HUES6 (cell line): Measurements from ENCODE around the gene NHS.

Experiments
- H3K27ac ChIP-seq: 2 replicates; pipeline ENCODE4 v1.7.0; 2013; ENCODE audit warnings: low read depth, mild to moderate bottlenecking, low read length, inconsistent platforms
- H3K27me3 ChIP-seq: 2 replicates; pipeline ENCODE4 v1.6.1; 2013; ENCODE audit warnings: low read length; ENCODE audit not compliant: control insufficient read depth, insufficient read depth
- H3K36me3 ChIP-seq: 2 replicates; pipeline ENCODE4 v1.6.1; 2013; ENCODE audit warnings: low read length; ENCODE audit not compliant: control insufficient read depth, insufficient read depth
- H3K4me1 ChIP-seq: 2 replicates; pipeline ENCODE4 v1.6.1; 2013; ENCODE audit warnings: low read length; ENCODE audit not compliant: control insufficient read depth, insufficient read depth
- H3K4me3 ChIP-seq: 2 replicates; pipeline ENCODE4 v1.5.1; 2013; ENCODE audit warnings: low read depth, low read length
- H3K9ac ChIP-seq: one replicate; pipeline ENCODE4 v1.6.1; 2013; ENCODE audit warnings: mild to moderate bottlenecking, low read length
- H3K9me3 ChIP-seq: 2 replicates; pipeline ENCODE4 v1.6.1; 2013; ENCODE audit warnings: low read depth, low read length; ENCODE audit not compliant: control insufficient read depth, insufficient read depth

Gene NHS

GRCh38 chrX:17759990-17760389 lies 385.0 kb downstream of the NHS start:
- peaks cover 16% of the 10 kb centered on the region; the same call in 1 of the 2 replicates for H3K27me3 ChIP-seq
- no peaks in the 10 kb centered on the region for H3K36me3 ChIP-seq
- H3K4me3 ChIP-seq: no peak overlapping the region
- H3K9ac ChIP-seq: no peak overlapping the region
- H3K27ac ChIP-seq: no peak overlapping the region
- H3K4me1 ChIP-seq: no peaks in the 10 kb centered on the region
- no peaks in the 10 kb centered on the region for H3K9me3 ChIP-seq

- H3K4me3 ChIP-seq: no peak overlapping the region
- H3K27ac ChIP-seq: no peak overlapping the region
- no peak overlapping the region for H3K9ac ChIP-seq
- peaks cover 80% of the 10 kb centered on the region for H3K27me3 ChIP-seq
- H3K36me3 ChIP-seq: no peaks in the 10 kb centered on the region
- H3K9me3 ChIP-seq: no peaks in the 10 kb centered on the region
- H3K4me1 ChIP-seq: no peaks in the 10 kb centered on the region
Observed at GRCh38 chrX:17767734-17768133, 392.7 kb downstream of the NHS start.

- Histone ChIP-seq H3K27ac (no peak overlapping the region), H3K9me3 (no peaks in the 10 kb centered on the region), H3K36me3 (no peaks in the 10 kb centered on the region), H3K27me3 (peaks cover 90% of the 10 kb centered on the region), H3K9ac (no peak overlapping the region), H3K4me1 (no peaks in the 10 kb centered on the region), H3K4me3 (no peak overlapping the region)
Observed at GRCh38 chrX:17768997-17769396, 394.0 kb downstream of the NHS start.

GRCh38 chrX:17769701-17770269 lies 394.8 kb downstream of the NHS start:
- peaks cover 93% of the 10 kb centered on the region for H3K27me3 ChIP-seq
- H3K27ac ChIP-seq: no peak overlapping the region
- no peaks in the 10 kb centered on the region for H3K9me3 ChIP-seq
- no peaks in the 10 kb centered on the region for H3K36me3 ChIP-seq
- H3K9ac ChIP-seq: no peak overlapping the region
- H3K4me1 ChIP-seq: no peaks in the 10 kb centered on the region
- no peak overlapping the region for H3K4me3 ChIP-seq

GRCh38 chrX:17773221-17773876 lies 398.3 kb downstream of the NHS start:
- Histone ChIP-seq H3K9ac (no peak overlapping the region), H3K4me1 (no peaks in the 10 kb centered on the region), H3K9me3 (0 out of 2 replicates have a peak, but pooled peaks cover 5% of the 10 kb centered on the region), H3K27me3 (peaks cover 76% of the 10 kb centered on the region), H3K4me3 (no peak overlapping the region), H3K36me3 (no peaks in the 10 kb centered on the region), H3K27ac (no peak overlapping the region)

- Histone ChIP-seq H3K4me3 (no peak overlapping the region), H3K27me3 (peaks cover 71% of the 10 kb centered on the region), H3K4me1 (peaks cover 3% of the 10 kb centered on the region), H3K36me3 (no peaks in the 10 kb centered on the region), H3K9me3 (0 out of 2 replicates have a peak, but pooled peaks cover 8% of the 10 kb centered on the region), H3K9ac (no peak overlapping the region), H3K27ac (no peak overlapping the region)
Observed at GRCh38 chrX:17774053-17774452, 399.1 kb downstream of the NHS start.

- peaks cover 21% of the 10 kb centered on the region for H3K27me3 ChIP-seq
Observed at GRCh38 chrX:17778997-17779396, 404.0 kb downstream of the NHS start.

GRCh38 chrX:17779434-17779833 lies 404.4 kb downstream of the NHS start:
- Histone ChIP-seq H3K36me3 (no peaks in the 10 kb centered on the region), H3K4me1 (peaks cover 7% of the 10 kb centered on the region), H3K27ac (no peak overlapping the region), H3K27me3 (peaks cover 17% of the 10 kb centered on the region), H3K4me3 (no peak overlapping the region), H3K9ac (no peak overlapping the region), H3K9me3 (peaks cover 24% of the 10 kb centered on the region)

More at GRCh38 chrX:17778997-17779396, 404.0 kb downstream of the NHS start:
- Histone ChIP-seq H3K4me1 (peaks cover 7% of the 10 kb centered on the region), H3K36me3 (no peaks in the 10 kb centered on the region), H3K9me3 (peaks cover 24% of the 10 kb centered on the region), H3K9ac (no peak overlapping the region), H3K4me3 (no peak overlapping the region), H3K27ac (no peak overlapping the region)
